ENCODE data around the gene MAP1B. TPM values are rescaled to one million over a fixed set of nuclear protein-coding genes. Genes with fewer than 3 reads are reported as not detected.

The MAP1B gene
- total RNA-seq, 1 donor from 2014 or later, result 84.4 TPM

DNA sequence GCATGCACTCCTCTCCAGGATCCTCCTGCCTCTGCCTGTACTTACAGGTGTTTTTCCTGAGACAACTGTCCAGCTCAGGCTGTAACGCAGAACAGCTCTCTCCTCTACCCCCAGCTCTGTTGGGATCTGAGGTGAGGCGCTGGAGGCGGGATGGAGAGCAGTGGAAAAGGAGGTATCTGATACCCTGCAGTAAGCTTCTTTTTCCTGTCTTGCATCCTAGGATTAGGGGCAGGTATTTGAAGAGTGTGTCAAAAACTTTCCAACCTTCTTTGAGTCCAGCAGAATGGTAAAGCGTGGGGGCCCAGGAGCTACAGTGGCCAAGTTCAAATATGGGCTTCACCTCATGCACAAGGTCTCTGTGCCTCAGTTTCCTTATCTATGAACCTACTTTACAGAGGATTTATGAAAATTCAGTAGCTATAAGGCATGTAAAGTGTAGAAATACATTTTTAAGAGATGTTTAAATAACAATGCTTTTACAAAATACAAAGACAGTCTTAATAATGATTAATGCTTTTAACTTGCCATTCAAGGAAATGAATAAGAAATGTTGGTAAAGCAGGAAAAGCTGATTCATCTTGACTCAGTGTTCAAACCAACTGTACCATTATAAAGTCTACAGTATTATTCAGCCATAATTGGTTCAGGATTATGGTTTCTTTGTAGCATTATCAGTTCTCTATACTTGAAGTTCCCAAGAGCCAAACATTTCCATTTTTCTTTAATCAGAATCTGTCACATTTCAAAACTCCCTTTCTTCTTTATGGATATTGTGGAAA is 26.1 kb downstream of the MAP1B start:
- Histone ChIP-seq H3K4me1 (peaks cover 36% of the 10 kb centered on the region), H4K20me1 (ENCODE audit: low read depth) (peaks cover 78% of the 10 kb centered on the region), H3K27ac (peak overlapping the region; percentile 68), H3K79me2 (ENCODE audit: low read depth) (peaks cover 99% of the 10 kb centered on the region), H3F3A (ENCODE audit: low read depth) (peaks cover 33% of the 10 kb centered on the region), H3K36me3 (no peaks in the 10 kb centered on the region), H3K4me2 (peak overlapping the region; percentile 59), H3K27me3 (no peaks in the 10 kb centered on the region), H2AFZ (replicated peaks) (no peak overlapping the region), H3K9ac (no peak overlapping the region), H3K4me3 (no peak overlapping the region), H3K9me3 (ENCODE audit: low read depth) (no peaks in the 10 kb centered on the region)
- H3K4me1 Mint-ChIP-seq, result peaks cover 45% of the 10 kb centered on the region
- no peak for DNase-seq (ENCODE audit: low spot score)
- peaks cover 26% of the 10 kb centered on the region for H3K36me3 Mint-ChIP-seq
- no peak for TF ChIP-seq EZH2 (IDR thresholded peaks at IDR 0.05)
- TF ChIP-seq EZH2phosphoT487 (IDR thresholded peaks at IDR 0.05), result no peak
- TF ChIP-seq, protein P1, sequence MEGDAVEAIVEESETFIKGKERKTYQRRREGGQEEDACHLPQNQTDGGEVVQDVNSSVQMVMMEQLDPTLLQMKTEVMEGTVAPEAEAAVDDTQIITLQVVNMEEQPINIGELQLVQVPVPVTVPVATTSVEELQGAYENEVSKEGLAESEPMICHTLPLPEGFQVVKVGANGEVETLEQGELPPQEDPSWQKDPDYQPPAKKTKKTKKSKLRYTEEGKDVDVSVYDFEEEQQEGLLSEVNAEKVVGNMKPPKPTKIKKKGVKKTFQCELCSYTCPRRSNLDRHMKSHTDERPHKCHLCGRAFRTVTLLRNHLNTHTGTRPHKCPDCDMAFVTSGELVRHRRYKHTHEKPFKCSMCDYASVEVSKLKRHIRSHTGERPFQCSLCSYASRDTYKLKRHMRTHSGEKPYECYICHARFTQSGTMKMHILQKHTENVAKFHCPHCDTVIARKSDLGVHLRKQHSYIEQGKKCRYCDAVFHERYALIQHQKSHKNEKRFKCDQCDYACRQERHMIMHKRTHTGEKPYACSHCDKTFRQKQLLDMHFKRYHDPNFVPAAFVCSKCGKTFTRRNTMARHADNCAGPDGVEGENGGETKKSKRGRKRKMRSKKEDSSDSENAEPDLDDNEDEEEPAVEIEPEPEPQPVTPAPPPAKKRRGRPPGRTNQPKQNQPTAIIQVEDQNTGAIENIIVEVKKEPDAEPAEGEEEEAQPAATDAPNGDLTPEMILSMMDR (IDR thresholded peaks at IDR 0.05), result no peak
- no peaks in the 10 kb centered on the region for H3K27me3 Mint-ChIP-seq (ENCODE audit: insufficient read depth, low read depth)
- H3K4me3 Mint-ChIP-seq, result no peak overlapping the region
- peak overlapping the region; percentile 61 for H3K27ac Mint-ChIP-seq
- H3K9me3 Mint-ChIP-seq, result no peaks in the 10 kb centered on the region

DNA sequence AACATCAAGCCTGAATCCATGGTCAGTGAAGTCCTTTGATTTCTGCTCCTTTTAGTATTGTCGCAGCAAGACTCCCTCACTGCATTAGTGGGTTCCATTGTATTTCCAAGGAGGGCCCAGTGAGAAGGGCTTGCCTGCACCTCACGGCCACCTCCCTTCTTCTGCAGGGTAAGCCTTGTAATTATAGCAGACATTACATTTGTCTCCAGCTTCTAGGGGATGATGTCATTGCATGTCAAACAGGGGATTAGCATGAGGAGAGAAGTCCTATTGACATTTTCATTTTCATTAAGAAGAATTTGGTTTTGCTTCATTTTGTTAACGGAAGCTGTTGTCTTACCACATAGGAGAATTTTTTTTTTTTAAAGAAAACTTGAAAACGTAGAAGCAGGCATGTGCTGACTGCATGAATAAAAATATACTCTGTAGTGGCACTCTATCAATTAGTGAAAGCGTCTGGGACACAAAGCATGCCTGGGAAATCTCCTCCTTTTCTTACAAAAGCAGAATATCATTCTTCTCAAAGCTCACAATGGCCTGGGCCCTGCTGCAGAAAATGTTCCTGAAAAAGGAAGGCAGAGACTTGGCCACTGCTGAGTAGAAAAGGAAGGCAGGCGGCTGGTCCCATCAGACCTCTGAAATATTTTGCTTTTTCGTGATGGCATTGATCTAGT is 27.1 kb downstream of the MAP1B start:
- no peak overlapping the region for H3K9ac ChIP-seq
- Mint-ChIP-seq H3K36me3 (peaks cover 34% of the 10 kb centered on the region), H3K4me3 (peak overlapping the region; percentile 62), H3K27ac (peak overlapping the region; percentile 90), H3K27me3 (ENCODE audit: insufficient read depth, low read depth) (no peaks in the 10 kb centered on the region), H3K9me3 (no peaks in the 10 kb centered on the region), H3K4me1 (peaks cover 45% of the 10 kb centered on the region)
- H3K79me2 ChIP-seq (ENCODE audit: low read depth), result peaks cover 100% of the 10 kb centered on the region
- peak overlapping the region; percentile 59 for H3K4me2 ChIP-seq
- DNase-seq (ENCODE audit: low spot score), result peak; percentile 70
- peaks cover 36% of the 10 kb centered on the region for H3K4me1 ChIP-seq
- no peaks in the 10 kb centered on the region for H3K9me3 ChIP-seq (ENCODE audit: low read depth)
- no peak overlapping the region for H2AFZ ChIP-seq (replicated peaks)
- H3K27me3 ChIP-seq, result no peaks in the 10 kb centered on the region
- H3K27ac ChIP-seq, result peak overlapping the region; percentile 74
- TF ChIP-seq EZH2 (IDR thresholded peaks at IDR 0.05), result no peak
- TF ChIP-seq, protein P1 (IDR thresholded peaks at IDR 0.05), result peak; percentile 11
- no peak for TF ChIP-seq EZH2phosphoT487 (IDR thresholded peaks at IDR 0.05)
- H3K36me3 ChIP-seq, result no peaks in the 10 kb centered on the region
- peaks cover 33% of the 10 kb centered on the region for H3F3A ChIP-seq (ENCODE audit: low read depth)
- no peak overlapping the region for H3K4me3 ChIP-seq
- H4K20me1 ChIP-seq (ENCODE audit: low read depth), result peaks cover 75% of the 10 kb centered on the region

DNA sequence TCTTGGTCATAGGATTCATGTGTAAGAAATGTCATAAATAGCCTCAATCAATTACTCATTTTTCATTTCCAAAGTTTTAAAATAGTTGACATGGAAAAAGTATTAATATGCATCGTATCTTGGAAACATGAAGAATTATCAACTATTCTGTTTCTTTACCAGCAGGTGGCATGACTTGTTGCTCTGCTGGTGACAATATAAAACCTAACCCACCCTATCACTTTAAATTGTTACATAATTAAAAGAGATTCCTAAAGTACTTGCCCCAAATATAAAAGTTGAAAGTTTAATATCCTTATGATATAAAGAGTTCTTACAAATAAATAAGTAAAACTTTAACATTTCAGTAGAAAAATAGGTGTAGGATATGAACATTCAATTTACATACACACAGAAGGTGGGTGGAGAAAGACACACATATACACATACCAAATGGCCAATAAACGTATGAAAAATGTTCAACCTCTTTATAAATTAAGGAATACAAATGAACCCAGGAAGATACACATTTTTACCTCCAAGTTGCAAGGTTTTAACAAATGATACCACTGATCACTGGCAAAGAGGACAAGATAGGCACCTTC is 30.6 kb downstream of the MAP1B start:
- Histone ChIP-seq H3K4me1 (peaks cover 20% of the 10 kb centered on the region), H3K4me2 (no peak overlapping the region), H3K79me2 (ENCODE audit: low read depth) (peaks cover 97% of the 10 kb centered on the region), H4K20me1 (ENCODE audit: low read depth) (peaks cover 51% of the 10 kb centered on the region), H3K36me3 (no peaks in the 10 kb centered on the region), H3F3A (ENCODE audit: low read depth) (peaks cover 19% of the 10 kb centered on the region), H3K9me3 (ENCODE audit: low read depth) (no peaks in the 10 kb centered on the region), H3K27me3 (no peaks in the 10 kb centered on the region), H2AFZ (replicated peaks) (no peak overlapping the region), H3K4me3 (no peak overlapping the region), H3K27ac (no peak overlapping the region), H3K9ac (no peak overlapping the region)
- Mint-ChIP-seq H3K27me3 (ENCODE audit: insufficient read depth, low read depth) (no peaks in the 10 kb centered on the region), H3K36me3 (peaks cover 54% of the 10 kb centered on the region), H3K4me3 (no peak overlapping the region), H3K4me1 (peaks cover 47% of the 10 kb centered on the region), H3K27ac (no peak overlapping the region), H3K9me3 (no peaks in the 10 kb centered on the region)
- no peak for DNase-seq (ENCODE audit: low spot score)
- TF ChIP-seq, protein P1 (IDR thresholded peaks at IDR 0.05), result peak; percentile 48
- TF ChIP-seq EZH2 (IDR thresholded peaks at IDR 0.05), result no peak
- TF ChIP-seq EZH2phosphoT487 (IDR thresholded peaks at IDR 0.05), result no peak
